ENCODE results near the gene EGFR.

Gene EGFR

DNA sequence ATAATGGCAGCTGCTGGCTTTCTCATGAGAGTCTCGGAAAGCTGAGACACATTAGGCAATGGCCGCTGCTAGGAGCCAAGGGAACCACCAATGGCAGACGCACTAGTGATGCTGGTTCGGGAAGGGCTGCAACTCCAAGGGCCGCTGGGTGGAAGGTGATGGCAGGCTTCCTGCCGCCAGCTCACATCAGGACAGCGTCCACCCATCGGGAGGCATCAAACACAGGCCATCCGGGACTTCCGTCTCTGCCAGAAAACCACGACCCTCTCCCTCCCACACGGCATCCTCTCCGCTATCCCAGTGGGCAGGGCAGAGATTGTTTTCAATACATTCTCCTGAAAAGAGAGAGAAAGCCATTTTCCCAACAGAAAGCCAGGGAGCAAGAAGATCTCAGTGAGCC lies 27.5 kb upstream of the EGFR start:
- Histone ChIP-seq H2AFZ (ENCODE audit: low read depth, low read length) (no peak overlapping the region), H3K4me2 (ENCODE audit: low read length) (no peak overlapping the region), H4K20me1 (ENCODE audit: insufficient read depth, low read length) (no peaks in the 10 kb centered on the region), H3K9me3 (ENCODE audit: insufficient read depth, low read length) (no peaks in the 10 kb centered on the region), H3K27ac (ENCODE audit: low read length) (no peak overlapping the region), H3K27me3 (ENCODE audit: low read depth, low read length) (no peaks in the 10 kb centered on the region), H3K9ac (ENCODE audit: low read length) (no peak overlapping the region), H3K36me3 (replicated peaks; ENCODE audit: low read depth, low read length) (no peaks in the 10 kb centered on the region), H3K79me2 (ENCODE audit: low read length) (no peaks in the 10 kb centered on the region), H3K4me3 (ENCODE audit: low read length) (no peak overlapping the region), H3K4me1 (ENCODE audit: low read length) (peaks cover 62% of the 10 kb centered on the region)
- TF ChIP-seq, protein P1, sequence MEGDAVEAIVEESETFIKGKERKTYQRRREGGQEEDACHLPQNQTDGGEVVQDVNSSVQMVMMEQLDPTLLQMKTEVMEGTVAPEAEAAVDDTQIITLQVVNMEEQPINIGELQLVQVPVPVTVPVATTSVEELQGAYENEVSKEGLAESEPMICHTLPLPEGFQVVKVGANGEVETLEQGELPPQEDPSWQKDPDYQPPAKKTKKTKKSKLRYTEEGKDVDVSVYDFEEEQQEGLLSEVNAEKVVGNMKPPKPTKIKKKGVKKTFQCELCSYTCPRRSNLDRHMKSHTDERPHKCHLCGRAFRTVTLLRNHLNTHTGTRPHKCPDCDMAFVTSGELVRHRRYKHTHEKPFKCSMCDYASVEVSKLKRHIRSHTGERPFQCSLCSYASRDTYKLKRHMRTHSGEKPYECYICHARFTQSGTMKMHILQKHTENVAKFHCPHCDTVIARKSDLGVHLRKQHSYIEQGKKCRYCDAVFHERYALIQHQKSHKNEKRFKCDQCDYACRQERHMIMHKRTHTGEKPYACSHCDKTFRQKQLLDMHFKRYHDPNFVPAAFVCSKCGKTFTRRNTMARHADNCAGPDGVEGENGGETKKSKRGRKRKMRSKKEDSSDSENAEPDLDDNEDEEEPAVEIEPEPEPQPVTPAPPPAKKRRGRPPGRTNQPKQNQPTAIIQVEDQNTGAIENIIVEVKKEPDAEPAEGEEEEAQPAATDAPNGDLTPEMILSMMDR (IDR thresholded peaks at IDR 0.05; ENCODE audit: low read depth, low read length): no peak
- TF ChIP-seq EZH2phosphoT487 (IDR thresholded peaks at IDR 0.05; ENCODE audit: low read depth): no peak

DNA sequence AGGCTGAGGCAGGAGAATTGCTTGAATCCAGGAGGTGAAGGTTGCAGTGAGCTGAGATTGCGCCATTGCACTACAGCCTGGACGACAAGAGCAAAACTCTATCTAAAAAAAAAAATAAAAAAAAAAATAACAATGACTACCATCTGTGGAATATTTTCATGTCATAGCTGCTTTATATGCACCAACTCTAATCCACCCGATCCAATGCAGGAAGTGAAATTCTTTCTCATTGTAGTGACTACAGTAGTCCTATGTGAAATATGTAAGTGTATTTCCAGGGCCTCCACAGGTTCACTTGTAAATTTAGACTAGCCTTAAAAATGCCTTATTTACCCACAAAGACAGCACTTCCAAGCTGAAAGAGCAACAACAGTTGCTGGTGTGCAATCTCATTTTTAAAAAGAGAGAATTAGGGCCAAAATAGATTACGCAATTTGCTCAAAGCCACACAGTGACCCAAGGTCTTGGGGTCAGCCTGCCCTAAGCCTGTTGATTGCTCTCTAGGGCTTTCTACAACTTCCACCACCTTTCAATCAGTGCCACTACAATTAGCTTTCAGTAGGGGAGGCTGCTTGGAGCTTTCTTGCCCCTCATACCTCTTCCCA lies 25.8 kb upstream of the EGFR start:
- H3K27me3 ChIP-seq (ENCODE audit: low read depth, low read length): no peaks in the 10 kb centered on the region
- no peak overlapping the region for H3K4me3 ChIP-seq (ENCODE audit: low read length)
- no peaks in the 10 kb centered on the region for H3K36me3 ChIP-seq (replicated peaks; ENCODE audit: low read depth, low read length)
- TF ChIP-seq, protein P1 (IDR thresholded peaks at IDR 0.05; ENCODE audit: low read depth, low read length): no peak
- TF ChIP-seq EZH2phosphoT487 (IDR thresholded peaks at IDR 0.05; ENCODE audit: low read depth): no peak
- no peak overlapping the region for H3K9ac ChIP-seq (ENCODE audit: low read length)
- no peak overlapping the region for H3K27ac ChIP-seq (ENCODE audit: low read length)
- no peaks in the 10 kb centered on the region for H3K79me2 ChIP-seq (ENCODE audit: low read length)
- no peaks in the 10 kb centered on the region for H3K9me3 ChIP-seq (ENCODE audit: insufficient read depth, low read length)
- H4K20me1 ChIP-seq (ENCODE audit: insufficient read depth, low read length): no peaks in the 10 kb centered on the region
- H3K4me1 ChIP-seq (ENCODE audit: low read length): peaks cover 76% of the 10 kb centered on the region
- H3K4me2 ChIP-seq (ENCODE audit: low read length): no peak overlapping the region
- no peak overlapping the region for H2AFZ ChIP-seq (ENCODE audit: low read depth, low read length)

DNA sequence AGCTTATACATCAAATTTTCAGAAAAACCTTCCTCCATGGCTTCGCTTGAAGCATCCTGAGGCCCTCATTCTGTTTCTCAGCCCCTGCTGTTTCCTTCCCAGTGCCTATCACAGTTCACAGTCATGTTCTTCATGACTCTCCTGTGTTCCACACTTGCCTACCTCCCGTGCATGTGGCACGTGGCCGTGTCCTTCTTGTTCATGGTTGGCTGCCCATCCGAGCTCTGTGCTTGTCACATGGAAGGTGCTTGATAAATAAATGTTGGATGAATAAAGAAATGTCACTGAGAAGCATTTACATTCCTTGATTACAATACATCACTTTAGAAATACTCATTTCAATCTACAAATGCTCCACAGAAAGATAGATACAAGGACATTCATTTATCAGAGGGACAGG lies 23.7 kb upstream of the EGFR start:
- no peaks in the 10 kb centered on the region for H4K20me1 ChIP-seq (ENCODE audit: insufficient read depth, low read length)
- H3K27ac ChIP-seq (ENCODE audit: low read length): peak overlapping the region; percentile 83
- no peaks in the 10 kb centered on the region for H3K9me3 ChIP-seq (ENCODE audit: insufficient read depth, low read length)
- H3K4me1 ChIP-seq (ENCODE audit: low read length): peaks cover 61% of the 10 kb centered on the region
- peak overlapping the region; percentile 80 for H2AFZ ChIP-seq (ENCODE audit: low read depth, low read length)
- H3K4me2 ChIP-seq (ENCODE audit: low read length): peak overlapping the region; percentile 81
- no peaks in the 10 kb centered on the region for H3K79me2 ChIP-seq (ENCODE audit: low read length)
- no peaks in the 10 kb centered on the region for H3K36me3 ChIP-seq (replicated peaks; ENCODE audit: low read depth, low read length)
- H3K27me3 ChIP-seq (ENCODE audit: low read depth, low read length): peaks cover 5% of the 10 kb centered on the region; the same call in 1 of the 2 replicates
- peak overlapping the region; percentile 43; the same call in 1 of the 2 replicates for H3K9ac ChIP-seq (ENCODE audit: low read length)
- TF ChIP-seq, protein P1 (IDR thresholded peaks at IDR 0.05; ENCODE audit: low read depth, low read length): no peak
- TF ChIP-seq EZH2phosphoT487 (IDR thresholded peaks at IDR 0.05; ENCODE audit: low read depth): no peak
- H3K4me3 ChIP-seq (ENCODE audit: low read length): peak overlapping the region; percentile 42

DNA sequence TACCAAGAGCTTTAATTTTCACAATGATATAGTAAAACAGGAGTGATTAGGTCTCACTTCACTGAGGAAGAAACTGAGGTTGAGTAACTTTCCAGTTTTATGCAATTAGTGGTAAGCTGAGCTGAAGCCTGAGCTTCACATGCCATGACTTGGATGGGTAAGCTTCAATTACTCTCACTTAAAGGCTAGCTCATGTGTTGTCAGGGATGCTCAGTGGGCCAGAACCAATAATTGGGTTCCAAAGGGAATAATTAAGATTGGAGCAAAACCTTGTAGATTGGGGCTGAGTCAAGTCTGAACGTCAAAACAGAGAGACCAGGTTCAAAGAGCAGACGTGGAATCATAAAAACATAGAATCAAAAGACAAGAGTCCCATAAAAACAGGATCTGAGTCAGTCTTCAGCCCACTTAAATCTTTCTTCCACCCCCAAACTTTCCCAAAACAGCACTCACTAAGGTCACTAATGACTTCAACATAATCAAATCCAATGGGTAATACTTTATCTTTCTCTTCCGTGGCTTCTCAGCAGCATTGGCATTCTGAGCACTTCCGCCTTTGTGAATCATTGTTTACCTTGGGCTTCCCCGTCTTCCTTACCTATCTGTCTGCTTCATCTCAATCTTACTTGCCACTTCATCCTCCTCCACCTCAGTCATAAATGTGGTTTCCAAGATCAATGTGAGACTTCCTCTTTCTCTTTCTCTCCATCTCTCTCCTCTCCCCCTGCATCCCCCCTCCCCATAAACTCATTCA lies 23.0 kb upstream of the EGFR start:
- H3K27me3 ChIP-seq (ENCODE audit: low read depth, low read length): peaks cover 5% of the 10 kb centered on the region; the same call in 1 of the 2 replicates
- peak overlapping the region; percentile 80 for H2AFZ ChIP-seq (ENCODE audit: low read depth, low read length)
- H3K36me3 ChIP-seq (replicated peaks; ENCODE audit: low read depth, low read length): no peaks in the 10 kb centered on the region
- peak overlapping the region; percentile 43; the same call in 1 of the 2 replicates for H3K9ac ChIP-seq (ENCODE audit: low read length)
- TF ChIP-seq, protein P1 (IDR thresholded peaks at IDR 0.05; ENCODE audit: low read depth, low read length): no peak
- TF ChIP-seq EZH2phosphoT487 (IDR thresholded peaks at IDR 0.05; ENCODE audit: low read depth): no peak
- peak overlapping the region; percentile 81 for H3K4me2 ChIP-seq (ENCODE audit: low read length)
- H3K27ac ChIP-seq (ENCODE audit: low read length): peak overlapping the region; percentile 83
- peaks cover 54% of the 10 kb centered on the region for H3K4me1 ChIP-seq (ENCODE audit: low read length)
- no peaks in the 10 kb centered on the region for H4K20me1 ChIP-seq (ENCODE audit: insufficient read depth, low read length)
- H3K79me2 ChIP-seq (ENCODE audit: low read length): no peaks in the 10 kb centered on the region
- H3K4me3 ChIP-seq (ENCODE audit: low read length): peak overlapping the region; percentile 42
- no peaks in the 10 kb centered on the region for H3K9me3 ChIP-seq (ENCODE audit: insufficient read depth, low read length)
